Endothelial cell (in vitro differentiated cells): ENCODE results near the gene TBC1D4. TPM values are rescaled to one million over a fixed set of nuclear protein-coding genes. Genes with fewer than 3 reads are reported as not detected.

Experiments used
- DNase-seq: peaks from one replicate; pipeline ENCODE4 v3.0.0; 2021; ENCODE audit warnings: low spot score
- H3K27ac Mint-ChIP-seq: one replicate; pipeline ENCODE4 v1.8.0; 2021; ENCODE audit warnings: mixed read lengths, inconsistent platforms; ENCODE audit not compliant: unreplicated experiment
- H3K27me3 Mint-ChIP-seq: one replicate; pipeline ENCODE4 v1.8.0; 2021; ENCODE audit warnings: mild to moderate bottlenecking, moderate library complexity, mixed read lengths, inconsistent platforms; ENCODE audit not compliant: unreplicated experiment
- H3K36me3 Mint-ChIP-seq: one replicate; pipeline ENCODE4 v1.8.0; 2021; ENCODE audit warnings: mild to moderate bottlenecking, low read depth, mixed read lengths, inconsistent platforms; ENCODE audit not compliant: unreplicated experiment
- H3K4me1 Mint-ChIP-seq: one replicate; pipeline ENCODE4 v1.8.0; 2021; ENCODE audit warnings: mild to moderate bottlenecking, mixed read lengths, inconsistent platforms; ENCODE audit not compliant: unreplicated experiment
- H3K4me3 Mint-ChIP-seq: one replicate; pipeline ENCODE4 v1.8.0; 2021; ENCODE audit warnings: mild to moderate bottlenecking, mixed read lengths, inconsistent platforms; ENCODE audit not compliant: unreplicated experiment
- H3K9me3 Mint-ChIP-seq: one replicate; pipeline ENCODE4 v1.8.0; 2021; ENCODE audit warnings: mixed read lengths, inconsistent platforms; ENCODE audit not compliant: unreplicated experiment
- total RNA-seq: library from RNA; stranded (reverse); fragmentation: NEBNext Ultra II Directional; extraction: Animal tissue kit (Norgen Biotek cat#: 25700); gene quantifications from one replicate; pipeline ENCODE4 v1.2.1, GENCODE V29; 2021; ENCODE audit not compliant: unreplicated experiment
- TF ChIP-seq, protein P1 (sequence below): fragments of 200-600 bp; sonication (generic); IDR thresholded peaks from one replicate; pipeline ENCODE4 v1.5.0; 2021; ENCODE audit warnings: antibody characterized with exemption; ENCODE audit not compliant: unreplicated experiment

TBC1D4 gene
- total RNA-seq, 1 donor from 2014 or later = 47.2 TPM

- Mint-ChIP-seq H3K36me3 (no peaks in the 10 kb centered on the region), H3K4me1 (no peaks in the 10 kb centered on the region), H3K27ac (no peak overlapping the region), H3K27me3 (no peaks in the 10 kb centered on the region), H3K4me3 (no peak overlapping the region), H3K9me3 (no peaks in the 10 kb centered on the region)
- TF ChIP-seq, protein P1, sequence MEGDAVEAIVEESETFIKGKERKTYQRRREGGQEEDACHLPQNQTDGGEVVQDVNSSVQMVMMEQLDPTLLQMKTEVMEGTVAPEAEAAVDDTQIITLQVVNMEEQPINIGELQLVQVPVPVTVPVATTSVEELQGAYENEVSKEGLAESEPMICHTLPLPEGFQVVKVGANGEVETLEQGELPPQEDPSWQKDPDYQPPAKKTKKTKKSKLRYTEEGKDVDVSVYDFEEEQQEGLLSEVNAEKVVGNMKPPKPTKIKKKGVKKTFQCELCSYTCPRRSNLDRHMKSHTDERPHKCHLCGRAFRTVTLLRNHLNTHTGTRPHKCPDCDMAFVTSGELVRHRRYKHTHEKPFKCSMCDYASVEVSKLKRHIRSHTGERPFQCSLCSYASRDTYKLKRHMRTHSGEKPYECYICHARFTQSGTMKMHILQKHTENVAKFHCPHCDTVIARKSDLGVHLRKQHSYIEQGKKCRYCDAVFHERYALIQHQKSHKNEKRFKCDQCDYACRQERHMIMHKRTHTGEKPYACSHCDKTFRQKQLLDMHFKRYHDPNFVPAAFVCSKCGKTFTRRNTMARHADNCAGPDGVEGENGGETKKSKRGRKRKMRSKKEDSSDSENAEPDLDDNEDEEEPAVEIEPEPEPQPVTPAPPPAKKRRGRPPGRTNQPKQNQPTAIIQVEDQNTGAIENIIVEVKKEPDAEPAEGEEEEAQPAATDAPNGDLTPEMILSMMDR = no peak
- DNase-seq = no peak
Observed at GRCh38 chr13:75494491-75494890, 12.5 kb upstream of the TBC1D4 start.

DNA sequence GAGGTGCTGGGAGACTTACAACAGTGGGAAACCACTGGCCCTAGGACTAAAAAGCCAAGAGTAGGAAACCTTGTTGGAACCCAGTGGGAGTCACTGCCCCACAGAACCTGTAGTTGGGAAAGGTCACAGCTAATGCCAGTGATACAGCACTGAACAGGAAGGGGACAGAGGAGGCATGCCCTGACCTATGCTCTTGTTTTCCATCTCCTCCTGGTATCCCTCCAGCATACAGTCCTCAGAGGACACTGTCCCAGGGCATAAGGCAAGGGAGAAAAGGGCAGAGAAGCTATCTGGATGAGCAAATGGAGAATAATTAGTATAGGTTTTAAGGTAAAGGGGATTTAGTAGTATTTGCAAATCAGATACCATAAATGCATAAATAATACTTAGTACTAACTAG is 11.2 kb upstream of the TBC1D4 start:
- TF ChIP-seq, protein P1 = no peak
- Mint-ChIP-seq H3K27me3 (no peaks in the 10 kb centered on the region), H3K4me3 (no peak overlapping the region), H3K9me3 (no peaks in the 10 kb centered on the region), H3K4me1 (no peaks in the 10 kb centered on the region), H3K36me3 (no peaks in the 10 kb centered on the region), H3K27ac (no peak overlapping the region)
- DNase-seq = no peak

- Mint-ChIP-seq H3K36me3 (no peaks in the 10 kb centered on the region), H3K27ac (no peak overlapping the region), H3K4me3 (no peak overlapping the region), H3K9me3 (no peaks in the 10 kb centered on the region), H3K27me3 (no peaks in the 10 kb centered on the region), H3K4me1 (no peaks in the 10 kb centered on the region)
- no peak for DNase-seq
- TF ChIP-seq, protein P1 = no peak
Observed at GRCh38 chr13:75492389-75492788, 10.4 kb upstream of the TBC1D4 start.

- DNase-seq = no peak
- no peaks in the 10 kb centered on the region for H3K27me3 Mint-ChIP-seq
- no peaks in the 10 kb centered on the region for H3K36me3 Mint-ChIP-seq
- TF ChIP-seq, protein P1 = no peak
- no peak overlapping the region for H3K27ac Mint-ChIP-seq
- H3K4me1 Mint-ChIP-seq = no peaks in the 10 kb centered on the region
- no peak overlapping the region for H3K4me3 Mint-ChIP-seq
- no peaks in the 10 kb centered on the region for H3K9me3 Mint-ChIP-seq
Observed at GRCh38 chr13:75491376-75491775, 9.4 kb upstream of the TBC1D4 start.

DNA sequence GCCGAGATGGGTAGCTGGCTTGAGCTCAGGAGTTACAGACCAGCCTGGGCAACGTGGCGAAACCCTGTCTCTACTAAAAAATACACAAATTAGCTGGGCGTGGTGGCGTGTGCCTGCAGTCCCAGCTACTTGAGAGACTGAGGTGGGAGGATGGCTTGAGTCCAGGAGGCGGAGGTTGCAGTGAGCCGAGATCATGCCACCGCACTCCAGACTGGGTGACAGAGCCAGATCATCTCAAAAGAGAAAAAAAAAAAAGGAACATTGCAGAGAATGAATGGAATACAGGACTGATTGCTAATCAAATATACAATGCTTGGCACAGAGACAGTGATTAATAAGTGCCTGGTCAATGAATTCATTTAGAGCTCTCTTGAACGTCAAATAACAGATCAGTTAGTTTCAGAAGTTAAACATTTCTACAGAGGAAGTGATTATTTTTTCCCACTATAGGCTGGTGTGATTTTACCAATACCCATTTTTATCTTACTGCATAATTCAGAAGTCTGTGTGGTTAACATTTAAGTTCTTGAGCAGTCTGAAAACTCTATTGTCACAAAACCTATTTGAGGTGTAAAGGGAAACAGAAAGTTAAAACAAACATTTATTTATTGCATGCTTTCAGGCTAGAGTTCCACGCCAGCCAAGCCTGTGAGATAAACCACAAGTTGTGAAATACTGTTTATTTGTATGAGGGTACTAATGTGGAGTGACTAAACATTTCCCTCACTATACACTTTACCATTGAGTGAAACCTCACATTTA is 7.7 kb upstream of the TBC1D4 start:
- no peaks in the 10 kb centered on the region for H3K36me3 Mint-ChIP-seq
- H3K27me3 Mint-ChIP-seq = no peaks in the 10 kb centered on the region
- no peaks in the 10 kb centered on the region for H3K9me3 Mint-ChIP-seq
- no peak overlapping the region for H3K4me3 Mint-ChIP-seq
- peaks cover 4% of the 10 kb centered on the region for H3K4me1 Mint-ChIP-seq
- no peak overlapping the region for H3K27ac Mint-ChIP-seq
- DNase-seq = no peak
- TF ChIP-seq, protein P1 = no peak
